ENCODE data around the gene ATP2C1.
A peak's percentile ranks its signal among the peaks of the same experiment; 100 is the strongest.
"Not testable (repeated sequence)": the region's sequence is repeated elsewhere in the genome, so short reads cannot be mapped to it uniquely, and the experiment has no call there.

Gene ATP2C1

GRCh38 chr3:130956721-130957120, 62.8 kb downstream of the ATP2C1 start:
- Histone ChIP-seq H3K4me1 (ENCODE audit: control insufficient read depth, insufficient read depth, low read length, unreplicated experiment) (peaks cover 10% of the 10 kb centered on the region), H3K79me2 (ENCODE audit: control insufficient read depth, insufficient read depth, low read length, unreplicated experiment) (no peaks in the 10 kb centered on the region), H3K27me3 (ENCODE audit: insufficient read depth, low read length) (no peaks in the 10 kb centered on the region), H3K4me3 (ENCODE audit: low read depth, low read length) (no peak overlapping the region), H2AFZ (ENCODE audit: low read length, unreplicated experiment) (no peak overlapping the region), H3K36me3 (ENCODE audit: insufficient read depth, low read length) (peaks cover 44% of the 10 kb centered on the region), H3K27ac (ENCODE audit: low read depth, low read length) (no peak overlapping the region)

DNA sequence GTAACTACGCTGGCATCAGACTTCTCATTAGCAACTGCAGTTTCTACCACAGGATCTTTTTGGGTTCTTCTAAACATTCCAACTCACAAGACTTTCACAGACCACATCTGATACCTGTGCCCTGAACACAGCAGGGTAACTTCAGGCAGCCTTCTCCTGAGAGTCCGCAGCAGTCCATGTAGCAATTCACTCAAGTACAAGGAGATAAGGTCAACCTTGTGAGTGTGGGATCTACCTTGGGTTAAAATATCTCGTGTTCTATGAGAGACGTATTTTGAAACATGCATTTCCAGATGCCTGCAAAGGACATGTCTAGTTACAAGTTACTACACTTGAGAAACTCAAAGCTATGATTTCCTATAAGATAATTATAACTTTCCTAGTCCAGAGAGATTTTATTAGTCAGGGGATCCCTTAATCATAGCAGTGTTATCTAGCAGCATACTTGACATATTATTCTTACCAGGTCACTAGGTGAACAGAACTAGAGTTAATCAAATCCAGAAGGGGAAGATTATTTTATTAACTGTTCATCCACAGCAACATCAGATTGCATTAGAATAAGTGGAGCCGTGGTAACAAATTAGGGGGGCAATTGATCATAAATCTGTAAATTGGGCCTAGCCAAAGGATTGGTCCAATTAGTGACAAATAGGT, 66.4 kb downstream of the ATP2C1 start:
- Histone ChIP-seq H3K27ac (ENCODE audit: low read depth, low read length) (no peak overlapping the region), H3K4me3 (ENCODE audit: low read depth, low read length) (peak overlapping the region; percentile 13; the same call in 1 of the 2 replicates), H3K79me2 (ENCODE audit: control insufficient read depth, insufficient read depth, low read length, unreplicated experiment) (no peaks in the 10 kb centered on the region), H2AFZ (ENCODE audit: low read length, unreplicated experiment) (no peak overlapping the region), H3K4me1 (ENCODE audit: control insufficient read depth, insufficient read depth, low read length, unreplicated experiment) (peaks cover 24% of the 10 kb centered on the region), H3K27me3 (ENCODE audit: insufficient read depth, low read length) (no peaks in the 10 kb centered on the region), H3K36me3 (ENCODE audit: insufficient read depth, low read length) (peaks cover 45% of the 10 kb centered on the region)

- Histone ChIP-seq H3K27ac (ENCODE audit: low read depth, low read length) (no peak overlapping the region), H3K27me3 (ENCODE audit: insufficient read depth, low read length) (no peaks in the 10 kb centered on the region), H3K79me2 (ENCODE audit: control insufficient read depth, insufficient read depth, low read length, unreplicated experiment) (no peaks in the 10 kb centered on the region), H2AFZ (ENCODE audit: low read length, unreplicated experiment) (no peak overlapping the region), H3K4me3 (ENCODE audit: low read depth, low read length) (no peak overlapping the region), H3K4me1 (ENCODE audit: control insufficient read depth, insufficient read depth, low read length, unreplicated experiment) (peaks cover 24% of the 10 kb centered on the region), H3K36me3 (ENCODE audit: insufficient read depth, low read length) (peaks cover 45% of the 10 kb centered on the region)
These were observed 67.6 kb downstream of the ATP2C1 start for GRCh38 chr3:130961458-130961857.

DNA sequence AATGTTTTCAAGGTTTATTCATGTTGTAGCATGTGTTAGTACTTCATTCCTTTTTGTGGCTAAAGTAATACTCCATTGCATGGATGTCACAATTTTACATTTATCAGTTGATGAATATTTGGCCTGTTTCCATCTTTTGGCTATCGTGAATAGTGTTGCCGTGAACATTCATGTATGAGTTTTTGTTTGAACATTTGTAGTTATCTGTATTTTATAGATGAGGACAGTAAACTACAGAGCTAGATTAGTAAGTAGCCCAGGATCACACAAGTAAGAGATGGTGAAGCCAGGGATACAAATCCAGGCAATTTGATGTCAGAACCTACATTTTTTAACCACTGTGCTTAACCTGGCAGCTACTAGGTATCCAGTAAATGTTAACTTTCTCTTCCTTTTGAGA, 69.6 kb downstream of the ATP2C1 start:
- no peaks in the 10 kb centered on the region for H3K79me2 ChIP-seq (ENCODE audit: control insufficient read depth, insufficient read depth, low read length, unreplicated experiment)
- H3K27me3 ChIP-seq (ENCODE audit: insufficient read depth, low read length): no peaks in the 10 kb centered on the region
- H3K36me3 ChIP-seq (ENCODE audit: insufficient read depth, low read length): peaks cover 49% of the 10 kb centered on the region
- H3K4me3 ChIP-seq (ENCODE audit: low read depth, low read length): no peak overlapping the region; the same call in 1 of the 2 replicates
- H2AFZ ChIP-seq (ENCODE audit: low read length, unreplicated experiment): no peak overlapping the region
- peak overlapping the region; percentile 89 for H3K27ac ChIP-seq (ENCODE audit: low read depth, low read length)
- H3K4me1 ChIP-seq (ENCODE audit: control insufficient read depth, insufficient read depth, low read length, unreplicated experiment): peaks cover 36% of the 10 kb centered on the region

- Histone ChIP-seq H3K27me3 (ENCODE audit: insufficient read depth, low read length) (no peaks in the 10 kb centered on the region), H2AFZ (ENCODE audit: low read length, unreplicated experiment) (no peak overlapping the region), H3K27ac (ENCODE audit: low read depth, low read length) (peak overlapping the region; percentile 89), H3K4me3 (ENCODE audit: low read depth, low read length) (no peak overlapping the region; the same call in 1 of the 2 replicates), H3K36me3 (ENCODE audit: insufficient read depth, low read length) (peaks cover 48% of the 10 kb centered on the region), H3K79me2 (ENCODE audit: control insufficient read depth, insufficient read depth, low read length, unreplicated experiment) (no peaks in the 10 kb centered on the region), H3K4me1 (ENCODE audit: control insufficient read depth, insufficient read depth, low read length, unreplicated experiment) (peaks cover 37% of the 10 kb centered on the region)
These were observed 70.0 kb downstream of the ATP2C1 start for GRCh38 chr3:130963878-130964277.

- Histone ChIP-seq H3K79me2 (ENCODE audit: control insufficient read depth, insufficient read depth, low read length, unreplicated experiment) (no peaks in the 10 kb centered on the region), H3K4me3 (ENCODE audit: low read depth, low read length) (no peak overlapping the region), H3K36me3 (ENCODE audit: insufficient read depth, low read length) (peaks cover 21% of the 10 kb centered on the region), H3K4me1 (ENCODE audit: control insufficient read depth, insufficient read depth, low read length, unreplicated experiment) (peaks cover 31% of the 10 kb centered on the region), H2AFZ (ENCODE audit: low read length, unreplicated experiment) (no peak overlapping the region), H3K27ac (ENCODE audit: low read depth, low read length) (peak overlapping the region; percentile 66), H3K27me3 (ENCODE audit: insufficient read depth, low read length) (no peaks in the 10 kb centered on the region)
These were observed 73.4 kb downstream of the ATP2C1 start for GRCh38 chr3:130967281-130967680.

GRCh38 chr3:130968221-130968620, 74.3 kb downstream of the ATP2C1 start:
- H3K36me3 ChIP-seq (ENCODE audit: insufficient read depth, low read length): peaks cover 20% of the 10 kb centered on the region
- no peaks in the 10 kb centered on the region for H3K79me2 ChIP-seq (ENCODE audit: control insufficient read depth, insufficient read depth, low read length, unreplicated experiment)
- no peak overlapping the region for H2AFZ ChIP-seq (ENCODE audit: low read length, unreplicated experiment)
- H3K27ac ChIP-seq (ENCODE audit: low read depth, low read length): peak overlapping the region; percentile 66
- H3K4me3 ChIP-seq (ENCODE audit: low read depth, low read length): no peak overlapping the region
- peaks cover 30% of the 10 kb centered on the region for H3K4me1 ChIP-seq (ENCODE audit: control insufficient read depth, insufficient read depth, low read length, unreplicated experiment)
- H3K27me3 ChIP-seq (ENCODE audit: insufficient read depth, low read length): no peaks in the 10 kb centered on the region

DNA sequence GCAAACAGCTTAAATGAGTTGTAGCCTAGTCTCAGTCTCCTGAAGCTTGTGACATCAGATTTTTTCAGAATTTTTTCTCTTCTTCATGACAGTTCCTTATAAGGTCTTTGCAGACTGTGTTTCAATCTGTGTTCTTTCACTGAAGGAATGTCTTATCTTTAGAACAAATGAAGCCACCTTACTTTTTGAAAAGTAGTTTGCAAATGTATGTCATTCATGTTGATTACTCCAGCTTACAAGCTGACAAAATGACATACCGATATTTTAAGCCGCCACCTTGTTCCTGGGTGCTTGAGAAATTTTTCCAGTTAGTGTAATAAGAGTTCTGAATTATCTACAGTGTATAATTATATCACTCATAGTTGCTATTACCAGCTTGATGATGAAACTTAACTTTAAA, 75.7 kb downstream of the ATP2C1 start:
- no peaks in the 10 kb centered on the region for H3K27me3 ChIP-seq (ENCODE audit: insufficient read depth, low read length)
- no peaks in the 10 kb centered on the region for H3K79me2 ChIP-seq (ENCODE audit: control insufficient read depth, insufficient read depth, low read length, unreplicated experiment)

GRCh38 chr3:130971208-130971607, 77.3 kb downstream of the ATP2C1 start:
- H3K36me3 ChIP-seq (ENCODE audit: insufficient read depth, low read length): peaks cover 10% of the 10 kb centered on the region
- no peak overlapping the region for H3K27ac ChIP-seq (ENCODE audit: low read depth, low read length)
- H3K27me3 ChIP-seq (ENCODE audit: insufficient read depth, low read length): no peaks in the 10 kb centered on the region
- H2AFZ ChIP-seq (ENCODE audit: low read length, unreplicated experiment): no peak overlapping the region
- H3K4me1 ChIP-seq (ENCODE audit: control insufficient read depth, insufficient read depth, low read length, unreplicated experiment): peaks cover 17% of the 10 kb centered on the region
- no peaks in the 10 kb centered on the region for H3K79me2 ChIP-seq (ENCODE audit: control insufficient read depth, insufficient read depth, low read length, unreplicated experiment)
- H3K4me3 ChIP-seq (ENCODE audit: low read depth, low read length): no peak overlapping the region

More for the DNA sequence above, 75.7 kb downstream of the ATP2C1 start:
- no peak overlapping the region for H2AFZ ChIP-seq (ENCODE audit: low read length, unreplicated experiment)
- H3K4me1 ChIP-seq (ENCODE audit: control insufficient read depth, insufficient read depth, low read length, unreplicated experiment): peaks cover 17% of the 10 kb centered on the region
- peaks cover 19% of the 10 kb centered on the region for H3K36me3 ChIP-seq (ENCODE audit: insufficient read depth, low read length)
- no peak overlapping the region for H3K27ac ChIP-seq (ENCODE audit: low read depth, low read length)
- no peak overlapping the region for H3K4me3 ChIP-seq (ENCODE audit: low read depth, low read length)

- H3K79me2 ChIP-seq (ENCODE audit: control insufficient read depth, insufficient read depth, low read length, unreplicated experiment); H2AFZ ChIP-seq (ENCODE audit: low read length, unreplicated experiment); H3K27ac ChIP-seq (ENCODE audit: low read depth, low read length); H3K27me3 ChIP-seq (ENCODE audit: insufficient read depth, low read length); H3K4me3 ChIP-seq (ENCODE audit: low read depth, low read length); H3K36me3 ChIP-seq (ENCODE audit: insufficient read depth, low read length): not testable (repeated sequence)
- peaks cover 13% of the 10 kb centered on the region for H3K4me1 ChIP-seq (ENCODE audit: control insufficient read depth, insufficient read depth, low read length, unreplicated experiment)
These were observed 78.7 kb downstream of the ATP2C1 start for GRCh38 chr3:130972592-130972991.

GRCh38 chr3:130973406-130973805, 79.5 kb downstream of the ATP2C1 start:
- H3K27ac ChIP-seq (ENCODE audit: low read depth, low read length): no peak overlapping the region
- no peak overlapping the region for H2AFZ ChIP-seq (ENCODE audit: low read length, unreplicated experiment)
- no peaks in the 10 kb centered on the region for H3K79me2 ChIP-seq (ENCODE audit: control insufficient read depth, insufficient read depth, low read length, unreplicated experiment)
- no peaks in the 10 kb centered on the region for H3K27me3 ChIP-seq (ENCODE audit: insufficient read depth, low read length)
- peaks cover 6% of the 10 kb centered on the region for H3K36me3 ChIP-seq (ENCODE audit: insufficient read depth, low read length)
- peaks cover 5% of the 10 kb centered on the region for H3K4me1 ChIP-seq (ENCODE audit: control insufficient read depth, insufficient read depth, low read length, unreplicated experiment)
- H3K4me3 ChIP-seq (ENCODE audit: low read depth, low read length): no peak overlapping the region

Measured in ACC112 (cell line).